Left renal pelvis (tissue), 4 donors: ENCODE measurements around the gene WDR62. TPM values are rescaled to one million over a fixed set of nuclear protein-coding genes. Genes with fewer than 3 reads are reported as not detected.
"Not testable (repeated sequence)": the region's sequence is repeated elsewhere in the genome, so short reads cannot be mapped to it uniquely, and the experiment has no call there.

Experiments used
- DNase-seq, 4 donors: peaks; one replicate each; pipeline ENCODE4 v3.0.0-alpha.2; 2013; ENCODE audit warnings: low read depth in 4 of 4, low spot score in 3 of 4
- polyA plus RNA-seq, 4 donors: library from polyadenylated mRNA; unstranded; fragments of 120-200 nt; gene quantifications; one replicate each; pipeline ENCODE4 v1.2.1, GENCODE V29; 2013; ENCODE audit not compliant: insufficient read length in 4 of 4

Gene WDR62
- polyA plus RNA-seq, 4 donors: 3.2 to 6.4 (median 4.3) TPM

- peak in 1 of 4 donors; percentile 41 for DNase-seq
These were observed 22.2 kb upstream of the WDR62 start, which contains the start of gene CLIP3 for GRCh38 chr19:36032251-36033104. TSS of gene CLIP3 (minus strand) at chr19:36032873. CDS start at chr19:36032357, 516 bp downstream.

- no peak for DNase-seq
These were observed 14.2 kb upstream of the WDR62 start for GRCh38 chr19:36040495-36040894.

DNA sequence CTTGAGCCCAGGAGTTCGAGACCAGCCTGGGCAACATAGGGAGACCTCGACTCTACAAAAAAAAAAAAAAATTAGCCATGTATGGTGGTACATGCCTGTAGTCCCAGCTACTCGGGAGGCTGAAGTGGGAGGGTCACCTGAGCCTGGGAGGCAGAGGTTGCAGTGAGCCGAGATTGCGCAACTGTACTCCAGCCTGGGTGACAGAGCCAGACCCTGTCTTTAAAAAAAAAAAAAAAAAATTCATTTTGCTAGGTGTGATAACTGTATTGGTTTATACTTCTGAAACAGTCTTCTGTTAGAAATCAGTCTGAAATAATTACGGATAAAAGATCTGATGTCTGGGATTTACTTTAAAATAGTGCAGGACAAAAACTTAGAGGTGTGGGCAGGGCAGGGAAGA, 13.6 kb upstream of the WDR62 start:
- not testable (repeated sequence) for DNase-seq

DNA sequence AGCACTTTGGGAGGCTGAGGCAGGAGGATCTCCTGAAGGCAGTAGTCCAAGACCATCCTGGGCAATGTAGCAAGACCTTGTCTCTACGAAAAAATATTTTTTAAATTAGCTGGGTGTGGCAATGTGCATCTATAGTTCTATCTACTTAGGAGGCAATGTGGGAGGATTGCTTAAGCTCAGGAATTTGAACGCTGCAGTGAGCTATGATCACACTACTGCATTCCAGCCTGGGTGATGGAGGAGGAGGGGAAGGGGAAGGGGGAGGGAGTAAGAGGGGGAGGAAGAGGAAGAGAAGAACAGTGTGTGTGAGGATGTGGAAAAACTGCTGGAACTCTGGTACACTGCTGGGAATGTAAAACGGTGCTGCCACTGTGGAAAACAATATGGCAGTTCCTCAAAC, 12.9 kb upstream of the WDR62 start:
- DNase-seq: peak in 2 of 4 donors; percentile 45 to 56

GRCh38 chr19:36043952-36044351, 10.7 kb upstream of the WDR62 start:
- DNase-seq: no peak

DNA sequence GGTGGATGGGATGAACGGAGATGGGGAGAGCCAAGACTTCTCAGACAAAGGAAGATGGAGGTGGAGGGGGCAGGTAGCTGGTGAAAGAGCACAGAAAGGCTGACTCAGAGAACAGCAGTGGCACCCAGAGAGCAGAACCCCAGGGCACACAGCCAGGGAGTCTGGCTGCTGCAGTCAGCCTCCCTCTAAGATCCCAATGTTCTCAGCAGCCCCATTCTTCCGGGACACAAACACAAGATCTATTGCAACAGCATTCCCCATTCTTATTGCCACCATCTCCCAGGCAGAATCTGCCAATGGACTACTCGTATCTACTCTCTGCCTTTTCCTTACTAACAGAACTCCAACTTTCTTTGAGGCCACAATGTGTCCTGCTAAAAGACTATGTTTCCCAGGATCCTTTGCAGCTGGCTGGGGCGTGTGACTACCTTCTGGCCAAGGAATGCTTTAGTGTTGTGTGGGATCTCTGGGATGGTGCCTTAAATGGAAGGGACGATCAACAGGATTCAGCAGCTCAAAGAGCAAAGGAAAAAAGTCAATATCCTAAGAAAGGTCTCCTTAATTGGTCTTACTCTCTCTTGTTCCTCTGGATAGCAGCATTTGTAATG, 8.2 kb upstream of the WDR62 start:
- no peak for DNase-seq

GRCh38 chr19:36047835-36048234, 6.9 kb upstream of the WDR62 start:
- no peak for DNase-seq

GRCh38 chr19:36049080-36049698, 5.5 kb upstream of the WDR62 start:
- DNase-seq: no peak

DNA sequence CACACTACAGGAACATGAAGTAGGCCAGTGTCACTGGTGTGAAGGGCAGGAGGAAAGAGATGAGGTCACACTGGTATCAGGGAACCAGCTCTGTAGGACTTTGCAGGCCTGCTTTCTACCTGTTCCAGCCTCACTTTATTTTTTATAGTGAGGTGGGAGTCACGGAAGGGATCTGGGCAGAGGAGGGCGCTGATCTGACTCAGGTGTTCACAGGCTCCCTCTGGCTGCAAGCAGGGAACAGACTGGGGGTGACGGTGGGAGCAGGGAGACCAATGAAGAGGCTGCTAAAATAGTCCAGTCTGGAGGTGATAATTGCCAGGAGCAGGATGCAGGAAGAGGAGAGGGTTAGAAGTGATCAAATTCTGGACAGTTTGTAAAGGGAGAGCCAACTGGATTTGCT, 3.5 kb upstream of the WDR62 start:
- DNase-seq: no peak

- DNase-seq: no peak
These were observed 3.1 kb upstream of the WDR62 start for GRCh38 chr19:36051637-36052036.

- peak; percentile 99 for DNase-seq
These were observed 471 bp upstream of the WDR62 start, which contains the start of gene THAP8 for GRCh38 chr19:36054119-36054732. TSS of gene THAP8 (minus strand) at chr19:36054285. CDS start at chr19:36054217, 68 bp downstream.

- DNase-seq: no peak
These were observed 3.9 kb downstream of the WDR62 start for GRCh38 chr19:36058481-36059179.

- no peak for DNase-seq
These were observed 4.6 kb downstream of the WDR62 start for GRCh38 chr19:36059180-36059910.

- DNase-seq: no peak
These were observed 5.7 kb downstream of the WDR62 start for GRCh38 chr19:36060430-36060829.

- no peak for DNase-seq
These were observed 6.7 kb downstream of the WDR62 start for GRCh38 chr19:36061367-36061766.

DNA sequence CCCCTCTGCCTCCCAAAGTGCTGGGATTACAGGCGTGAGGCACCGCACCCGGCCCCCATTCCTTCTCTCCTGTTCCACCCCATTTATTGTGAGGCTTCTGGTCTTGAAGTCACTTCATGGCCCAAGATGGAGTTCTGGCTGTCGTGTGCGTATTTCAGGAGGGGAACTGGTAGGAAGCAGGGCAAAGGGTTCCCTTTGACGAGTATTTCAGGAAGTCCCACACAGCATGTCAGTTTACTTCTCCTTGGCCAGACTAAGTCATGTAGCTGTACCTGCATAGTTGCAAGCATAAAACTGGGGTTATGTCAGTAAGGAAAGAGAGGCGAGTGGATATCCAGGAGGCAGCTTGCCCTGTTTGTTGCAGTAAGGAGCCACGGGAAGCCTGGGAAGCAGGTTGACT, 10.1 kb downstream of the WDR62 start:
- DNase-seq: no peak

DNA sequence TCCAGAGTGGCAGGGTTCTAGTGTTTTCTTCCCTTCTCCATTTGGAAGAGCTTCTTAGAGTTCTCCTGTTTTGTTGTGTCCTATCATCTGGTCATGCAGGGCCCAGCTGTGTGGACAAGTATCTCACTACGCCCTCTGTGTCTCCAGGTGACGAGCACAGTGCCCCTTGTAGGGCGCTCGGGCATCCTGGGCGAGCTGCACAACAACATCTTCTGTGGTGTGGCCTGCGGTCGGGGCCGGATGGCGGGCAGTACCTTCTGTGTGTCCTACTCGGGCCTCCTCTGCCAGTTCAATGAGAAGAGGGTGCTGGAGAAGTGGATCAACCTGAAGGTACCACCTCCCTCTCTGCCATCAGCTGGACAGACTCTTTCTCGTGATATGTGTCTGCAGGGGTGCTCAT, 13.0 kb downstream of the WDR62 start:
- no peak for DNase-seq

DNA sequence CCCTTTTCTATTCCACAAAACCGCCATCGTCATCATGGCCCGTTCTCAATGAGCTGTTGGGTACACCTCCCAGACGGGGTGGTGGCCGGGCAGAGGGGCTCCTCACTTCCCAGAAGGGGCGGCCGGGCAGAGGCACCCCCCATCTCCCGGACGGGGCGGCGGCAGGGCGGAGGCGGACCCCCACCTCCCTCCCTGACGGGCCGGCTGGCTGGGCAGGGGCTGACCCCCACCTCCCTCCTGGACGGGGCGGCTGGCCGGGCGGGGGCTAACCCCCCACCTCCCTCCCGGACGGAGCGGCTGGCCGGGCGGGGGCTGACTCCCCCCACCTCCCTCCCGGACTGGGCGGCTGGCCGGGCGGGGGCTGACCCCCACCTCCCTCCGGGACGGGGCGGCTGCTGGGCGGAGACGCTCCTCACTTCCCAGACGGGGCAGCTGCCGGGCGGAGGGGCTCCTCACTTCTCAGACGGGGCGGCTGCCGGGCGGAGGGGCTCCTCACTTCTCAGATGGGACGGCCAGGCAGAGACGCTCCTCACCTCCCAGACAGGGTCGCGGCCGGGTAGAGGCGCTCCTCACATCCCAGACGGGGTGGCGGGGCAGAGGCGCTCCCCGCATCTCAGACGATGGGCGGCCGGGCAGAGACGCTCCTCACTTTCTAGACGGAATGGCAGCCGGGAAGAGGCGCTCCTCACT, 14.3 kb downstream of the WDR62 start:
- DNase-seq: not testable (repeated sequence)

- no peak for DNase-seq
These were observed 17.4 kb downstream of the WDR62 start for GRCh38 chr19:36072081-36072480.
